SU-DHL-6 (cell line): ENCODE measurements around the gene KRTAP9-1.

Source experiments
- H2AFZ ChIP-seq: fragments of 200-600 bp; sonication (generic); 2 replicates; pipeline ENCODE4 v1.6.1; 2014; ENCODE audit warnings: low read depth, mild to moderate bottlenecking, moderate library complexity, mixed read lengths, antibody characterized with exemption, low read length; ENCODE audit not compliant: severe bottlenecking
- H3F3A ChIP-seq: fragments of 200-600 bp; shearing (Covaris generic); 2 replicates; pipeline ENCODE4 v1.6.0; 2016; ENCODE audit warnings: antibody characterized with exemption, mild to moderate bottlenecking; ENCODE audit not compliant: insufficient read depth
- H3K27ac ChIP-seq: fragments of 200-600 bp; sonication (generic); 2 replicates; pipeline ENCODE4 v1.5.1; 2016; ENCODE audit warnings: low read depth, mild to moderate bottlenecking, low read length, moderate library complexity, mixed read lengths
- H3K27me3 ChIP-seq: fragments of 200-600 bp; sonication (generic), shearing (Covaris generic); 2 replicates; pipeline ENCODE4 v1.6.0; 2014; ENCODE audit warnings: mild to moderate bottlenecking, low read length
- H3K36me3 ChIP-seq: fragments of 200-600 bp; sonication (generic); 2 replicates; pipeline ENCODE4 v1.6.1; 2014; ENCODE audit warnings: mild to moderate bottlenecking, low read length, mixed read lengths
- H3K4me2 ChIP-seq: fragments of 300-600, 200-600 bp; shearing (Covaris generic), sonication (generic); 2 replicates; pipeline ENCODE4 v1.6.0; 2014; ENCODE audit warnings: low read length, low read depth, mild to moderate bottlenecking; ENCODE audit not compliant: poor library complexity, severe bottlenecking
- H3K4me3 ChIP-seq: fragments of 200-600 bp; sonication (generic); 2 replicates; pipeline ENCODE4 v1.5.1; 2014; ENCODE audit warnings: antibody characterized with exemption, low read length, mild to moderate bottlenecking, mixed read lengths; ENCODE audit not compliant: insufficient read depth, poor library complexity, severe bottlenecking
- H3K79me2 ChIP-seq: fragments of 200-600 bp; sonication (generic); 2 replicates; pipeline ENCODE4 v1.6.1; 2014; ENCODE audit warnings: mild to moderate bottlenecking, low read length, moderate library complexity; ENCODE audit not compliant: insufficient read depth
- H3K9ac ChIP-seq: fragments of 200-600 bp; sonication (generic); 2 replicates; pipeline ENCODE4 v1.7.0; 2014; ENCODE audit warnings: mild to moderate bottlenecking, low read length
- H3K9me2 ChIP-seq: fragments of 200-600 bp; sonication (generic); replicated peaks from 2 replicates; pipeline ENCODE4 v1.6.1; 2014; ENCODE audit warnings: low read length; ENCODE audit not compliant: insufficient read depth
- H3K9me3 ChIP-seq: fragments of 200-600 bp; sonication (generic); 2 replicates; pipeline ENCODE4 v1.6.1; 2014; ENCODE audit warnings: low read length, mixed read lengths; ENCODE audit not compliant: insufficient read depth
- H4K20me1 ChIP-seq: fragments of 200-600 bp; sonication (generic); 2 replicates; pipeline ENCODE4 v1.6.1; 2014; ENCODE audit warnings: low read depth, mild to moderate bottlenecking, antibody characterized with exemption, low read length, moderate library complexity, mixed read lengths
- CTCF ChIP-seq: fragments of 200-600 bp; sonication (generic); IDR thresholded peaks from one replicate; pipeline ENCODE4 v1.5.1; 2017; ENCODE audit warnings: antibody characterized with exemption, mild to moderate bottlenecking, low read length, moderate library complexity; ENCODE audit not compliant: insufficient read depth, poor library complexity, severe bottlenecking
- EZH2phosphoT487 ChIP-seq: fragments of 200-600 bp; sonication (generic), shearing (Covaris generic); conservative IDR thresholded peaks from 2 replicates; pipeline ENCODE4 v1.6.1; 2018; ENCODE audit warnings: mild to moderate bottlenecking, antibody characterized with exemption, low read length, moderate library complexity, mixed read lengths

KRTAP9-1 gene

GRCh38 chr17:41168121-41168520, 21.6 kb upstream of the KRTAP9-1 start, which contains the start of gene KRTAP4-3:
Gene KRTAP4-3, minus strand, starts transcription at chr17:41168221. Its CDS starts 49 bp downstream, at chr17:41168172.
- no peak for TF ChIP-seq EZH2phosphoT487
- TF ChIP-seq CTCF, result no peak
- Histone ChIP-seq H3K27me3 (no peaks in the 10 kb centered on the region), H3K27ac (no peak within 1 kb of the TSS), H3K36me3 (no peaks in the 10 kb centered on the region), H3K9me2 (no peaks in the 10 kb centered on the region), H3K4me2 (no peak within 1 kb of the TSS), H3K4me3 (no peak within 1 kb of the TSS), H4K20me1 (no peaks in the 10 kb centered on the region), H3F3A (no peaks in the 10 kb centered on the region), H3K79me2 (no peaks in the 10 kb centered on the region), H3K9ac (no peak within 1 kb of the TSS), H3K9me3 (no peaks in the 10 kb centered on the region), H2AFZ (no peak within 1 kb of the TSS)

GRCh38 chr17:41171886-41172285, 17.8 kb upstream of the KRTAP9-1 start:
- H3K27me3 ChIP-seq, result no peaks in the 10 kb centered on the region
- no peak overlapping the region for H2AFZ ChIP-seq
- no peaks in the 10 kb centered on the region for H3F3A ChIP-seq
- TF ChIP-seq CTCF (no peak), EZH2phosphoT487 (no peak)
- no peaks in the 10 kb centered on the region for H3K79me2 ChIP-seq
- H3K9ac ChIP-seq, result no peak overlapping the region
- no peaks in the 10 kb centered on the region for H3K9me2 ChIP-seq
- H3K4me3 ChIP-seq, result no peak overlapping the region
- H3K9me3 ChIP-seq, result no peaks in the 10 kb centered on the region
- H4K20me1 ChIP-seq, result no peaks in the 10 kb centered on the region
- no peaks in the 10 kb centered on the region for H3K36me3 ChIP-seq
- H3K4me2 ChIP-seq, result no peak overlapping the region
- no peak overlapping the region for H3K27ac ChIP-seq

- H3K9me3 ChIP-seq, result no peaks in the 10 kb centered on the region
- H4K20me1 ChIP-seq, result no peaks in the 10 kb centered on the region
- H3K4me3 ChIP-seq, result no peak overlapping the region
- no peak overlapping the region for H3K9ac ChIP-seq
- no peaks in the 10 kb centered on the region for H3K9me2 ChIP-seq
- no peaks in the 10 kb centered on the region for H3K79me2 ChIP-seq
- no peak for TF ChIP-seq CTCF
- no peak for TF ChIP-seq EZH2phosphoT487
- H3K36me3 ChIP-seq, result no peaks in the 10 kb centered on the region
- no peak overlapping the region for H2AFZ ChIP-seq
- no peaks in the 10 kb centered on the region for H3F3A ChIP-seq
- H3K27me3 ChIP-seq, result 0 out of 2 replicates have a peak, but pooled peaks cover 3% of the 10 kb centered on the region
- no peak overlapping the region for H3K27ac ChIP-seq
- H3K4me2 ChIP-seq, result no peak overlapping the region
Measured at GRCh38 chr17:41176744-41177387, 12.8 kb upstream of the KRTAP9-1 start.
